HEK293 (cell line): ENCODE measurements around the gene KCNK2.

Experiments used
- CTCF ChIA-PET: fragments of 350-600 bp; formaldehyde crosslinking; extraction: SDS; loops from one replicate; lab custom pipeline; 2021; ENCODE audit warnings: antibody characterized with exemption; lab: Yijun Ruan, JAX
- POLR2A ChIA-PET: fragments of 300-600 bp; formaldehyde crosslinking; extraction: SDS; loops from one replicate; lab custom pipeline; 2020; ENCODE audit warnings: antibody characterized with exemption, inconsistent platforms; lab: Yijun Ruan, JAX
- H3K27ac ChIP-seq: fragments of 200-500 bp; sonication (Bioruptor generic); 2 replicates; pipeline ENCODE4 v1.5.1; 2014; ENCODE audit warnings: low read depth, low read length, control low read depth, inconsistent platforms; ENCODE audit errors: extremely low read depth
- H3K36me3 ChIP-seq, 2 experiments: fragments of 200-500 bp in 1 of 2; sonication (Bioruptor generic) in 1 of 2; 1 replicate in 1 of 2; 2 replicates in 1 of 2; pipeline ENCODE4 v1.5.1; 2014 to 2017; ENCODE audit warnings: inconsistent platforms in 2 of 2, low read length in 2 of 2; ENCODE audit not compliant: control insufficient read depth in 2 of 2, insufficient read depth in 1 of 2
- H3K4me1 ChIP-seq: fragments of 200-500 bp; sonication (Bioruptor generic); 2 replicates; pipeline ENCODE4 v1.5.1; 2014; ENCODE audit warnings: mild to moderate bottlenecking, low read length, inconsistent platforms; ENCODE audit not compliant: control insufficient read depth, insufficient read depth
- H3K4me3 ChIP-seq: 2 replicates; pipeline ENCODE4 v1.5.1; 2011; ENCODE audit warnings: low read depth, mild to moderate bottlenecking, control low read depth, low read length, moderate library complexity
- H3K9me3 ChIP-seq: fragments of 200-500 bp; sonication (Bioruptor generic); 2 replicates; pipeline ENCODE4 v1.5.1; 2014; ENCODE audit warnings: low read depth, low read length, inconsistent platforms; ENCODE audit not compliant: control insufficient read depth, insufficient read depth
- CTCF ChIP-seq: fragments of 450-650 bp; formaldehyde crosslinking; IDR thresholded peaks from 2 replicates; pipeline ENCODE4 v1.5.1; 2016; ENCODE audit warnings: missing biosample characterization, missing genetic modification characterization
- HOXD13 ChIP-seq: sonication (generic); formaldehyde crosslinking; IDR thresholded peaks from 2 replicates; pipeline ENCODE4 v1.8.0; 2022; ENCODE audit warnings: missing genetic modification reagents, borderline replicate concordance
- INSM2 ChIP-seq: fragments of 450-650 bp; formaldehyde crosslinking; IDR thresholded peaks from 2 replicates; pipeline ENCODE4 v1.5.1; 2016; ENCODE audit warnings: missing biosample characterization, missing genetic modification characterization
- KLF17 ChIP-seq: fragments of 450-650 bp; formaldehyde crosslinking; IDR thresholded peaks from 2 replicates; pipeline ENCODE4 v1.5.1; 2016; ENCODE audit warnings: missing biosample characterization, missing genetic modification characterization
- MYNN ChIP-seq: fragments of 450-650 bp; formaldehyde crosslinking; IDR thresholded peaks from 2 replicates; pipeline ENCODE4 v1.5.1; 2016; ENCODE audit warnings: missing biosample characterization, missing genetic modification characterization, borderline replicate concordance
- OVOL3 ChIP-seq: fragments of 450-650 bp; formaldehyde crosslinking; IDR thresholded peaks from 2 replicates; pipeline ENCODE4 v1.5.1; 2016; ENCODE audit warnings: missing biosample characterization, missing genetic modification characterization
- PRDM1 ChIP-seq: fragments of 450-650 bp; formaldehyde crosslinking; IDR thresholded peaks from 2 replicates; pipeline ENCODE4; 2016; ENCODE audit warnings: missing biosample characterization, missing genetic modification characterization
- SP3 ChIP-seq: fragments of 450-650 bp; formaldehyde crosslinking; IDR thresholded peaks from 2 replicates; pipeline ENCODE4 v1.5.1; 2016; ENCODE audit warnings: missing biosample characterization, missing genetic modification characterization
- TRIM28 ChIP-seq: IDR thresholded peaks from 2 replicates; pipeline ENCODE4 v1.6.1; 2011; ENCODE audit warnings: low read length, control low read depth, borderline replicate concordance
- YY2 ChIP-seq: fragments of 450-650 bp; formaldehyde crosslinking; IDR thresholded peaks from 2 replicates; pipeline ENCODE4 v1.5.1; 2016; ENCODE audit warnings: missing biosample characterization, missing genetic modification characterization
- ZBTB20 ChIP-seq: fragments of 450-650 bp; formaldehyde crosslinking; IDR thresholded peaks from 2 replicates; pipeline ENCODE4 v1.5.1; 2016; ENCODE audit warnings: missing biosample characterization, missing genetic modification characterization
- ZIC2 ChIP-seq: fragments of 450-650 bp; formaldehyde crosslinking; IDR thresholded peaks from 2 replicates; pipeline ENCODE4 v1.5.1; 2016; ENCODE audit warnings: missing biosample characterization, missing genetic modification characterization
- ZNF274 ChIP-seq, 2 experiments: fragments of 200-500 bp in 1 of 2; fragments of 450-650 bp in 1 of 2; sonication (Bioruptor generic) in 1 of 2; formaldehyde crosslinking in 1 of 2; IDR thresholded peaks; 2 replicates each; pipeline versions ENCODE4 v1.5.1 to v1.6.1; 2014 to 2016; ENCODE audit warnings: borderline replicate concordance in 1 of 2, inconsistent platforms in 1 of 2, low read length in 1 of 2, missing biosample characterization in 1 of 2, missing genetic modification characterization in 1 of 2
- ZNF335 ChIP-seq: fragments of 450-650 bp; formaldehyde crosslinking; conservative IDR thresholded peaks from 2 replicates; pipeline ENCODE4 v1.5.1; 2016; ENCODE audit warnings: missing biosample characterization, missing genetic modification characterization
- ZNF341 ChIP-seq: fragments of 450-650 bp; formaldehyde crosslinking; IDR thresholded peaks from 2 replicates; pipeline ENCODE4; 2016; ENCODE audit warnings: low read depth, missing biosample characterization, missing genetic modification characterization
- ZNF596 ChIP-seq: fragments of 450-650 bp; IDR thresholded peaks from 2 replicates; pipeline ENCODE4 v1.5.0; 2018; ENCODE audit warnings: missing biosample characterization, mild to moderate bottlenecking, missing genetic modification characterization, moderate library complexity
- ZNF600 ChIP-seq: fragments of 450-650 bp; formaldehyde crosslinking; IDR thresholded peaks from 2 replicates; pipeline ENCODE4 v1.5.1; 2016; ENCODE audit warnings: missing biosample characterization, missing genetic modification characterization
- ZNF621 ChIP-seq: fragments of 450-650 bp; formaldehyde crosslinking; IDR thresholded peaks from 2 replicates; pipeline ENCODE4 v1.5.1; 2017; ENCODE audit warnings: missing biosample characterization, missing genetic modification characterization
- ZNF623 ChIP-seq: fragments of 450-650 bp; formaldehyde crosslinking; IDR thresholded peaks from 2 replicates; pipeline ENCODE4 v1.5.1; 2016; ENCODE audit warnings: missing biosample characterization, missing genetic modification characterization
- ZNF639 ChIP-seq: fragments of 450-650 bp; formaldehyde crosslinking; IDR thresholded peaks from 2 replicates; pipeline ENCODE4 v1.5.1; 2016; ENCODE audit warnings: missing biosample characterization, missing genetic modification characterization
- ZNF658 ChIP-seq: fragments of 450-650 bp; formaldehyde crosslinking; IDR thresholded peaks from 2 replicates; pipeline ENCODE4; 2016; ENCODE audit warnings: missing biosample characterization, missing genetic modification characterization
- ZSCAN4 ChIP-seq: fragments of 450-650 bp; formaldehyde crosslinking; IDR thresholded peaks from 2 replicates; pipeline ENCODE4 v1.5.1; 2017; ENCODE audit warnings: missing biosample characterization, missing genetic modification characterization
- ZSCAN5A ChIP-seq: fragments of 450-650 bp; formaldehyde crosslinking; IDR thresholded peaks from 2 replicates; pipeline ENCODE4 v1.5.1; 2016; ENCODE audit warnings: missing biosample characterization, missing genetic modification characterization

KCNK2 gene

GRCh38 chr1:215260711-215261110 is 178.2 kb downstream of the KCNK2 start (continued):
- TF ChIP-seq INSM2 (tag by site-specific recombination) (no peak), ZNF658 (no peak), YY2 (tag by site-specific recombination) (no peak), ZNF341 (no peak), ZIC2 (no peak), KLF17 (no peak)

- no peak overlapping the region for H3K27ac ChIP-seq
- TF ChIP-seq ZNF274 (IDR thresholded peaks at IDR 0.05; ENCODE audit: low read length) (no peak), ZNF274 (tag by site-specific recombination; IDR thresholded peaks at IDR 0.05; ENCODE audit: borderline replicate concordance) (no peak), TRIM28 (no peak), PRDM1 (tag by site-specific recombination) (no peak), ZNF623 (tag by site-specific recombination) (no peak), ZNF639 (tag by site-specific recombination) (no peak), ZNF600 (tag by site-specific recombination) (no peak), HOXD13 (CRISPR knock-in tag) (no peak), ZNF621 (tag by site-specific recombination) (no peak), ZSCAN4 (no peak), ZBTB20 (tag by site-specific recombination) (no peak), ZNF335 (tag by site-specific recombination) (no peak), CTCF (tag by site-specific recombination) (no peak), ZSCAN5A (tag by site-specific recombination) (no peak), SP3 (tag by site-specific recombination) (no peak), ZNF596 (tag by site-specific recombination) (no peak), OVOL3 (tag by site-specific recombination) (no peak), MYNN (no peak)
- TF ChIP-seq, all 188 proteins: peak for 0
- CTCF ChIA-PET = no interaction called here
- H3K36me3 ChIP-seq = no peaks in the 10 kb centered on the region
- POLR2A ChIA-PET = no interaction called here
- no peaks in the 10 kb centered on the region for H3K9me3 ChIP-seq
- H3K4me3 ChIP-seq = no peak overlapping the region
- H3K4me1 ChIP-seq = no peaks in the 10 kb centered on the region
Observed at GRCh38 chr1:215262106-215262505, 179.6 kb downstream of the KCNK2 start.
